Neural cell (in vitro differentiated cells): ENCODE data around the gene RAB41. TPM values are rescaled to one million over a fixed set of nuclear protein-coding genes. Genes with fewer than 3 reads are reported as not detected.

ENCODE experiments used
- H2AFZ ChIP-seq: fragments of 200-600, 300-800 bp; sonication (generic), shearing (Covaris generic); 2 replicates; pipeline ENCODE4 v1.6.0; 2014; ENCODE audit warnings: low read depth, mild to moderate bottlenecking, antibody characterized with exemption, low read length, moderate library complexity
- H3F3A ChIP-seq: fragments of 200-600 bp; shearing (Covaris generic); 2 replicates; pipeline ENCODE4 v1.6.1; 2016; ENCODE audit warnings: mild to moderate bottlenecking, moderate library complexity, mixed read lengths, antibody characterized with exemption, low read length; ENCODE audit not compliant: insufficient read depth, poor library complexity, severe bottlenecking
- H3K27ac ChIP-seq: fragments of 200-600, 300-800 bp; sonication (generic), shearing (Covaris generic); 2 replicates; pipeline ENCODE4 v1.5.1; 2014; ENCODE audit warnings: mild to moderate bottlenecking, low read length, moderate library complexity
- H3K27me3 ChIP-seq: fragments of 300-800, 200-600 bp; sonication (generic), shearing (Covaris generic); 2 replicates; pipeline ENCODE4 v1.6.0; 2014; ENCODE audit warnings: mild to moderate bottlenecking, low read depth, low read length, moderate library complexity; ENCODE audit not compliant: insufficient read depth
- H3K36me3 ChIP-seq: fragments of 300-800, 200-600 bp; sonication (generic), shearing (Covaris generic); 2 replicates; pipeline ENCODE4 v1.5.1; 2014; ENCODE audit warnings: mild to moderate bottlenecking, antibody characterized with exemption, low read length, moderate library complexity; ENCODE audit not compliant: insufficient read depth
- H3K4me2 ChIP-seq: fragments of 300-800, 200-600 bp; sonication (generic), shearing (Covaris generic); 2 replicates; pipeline ENCODE4 v1.6.0; 2014; ENCODE audit warnings: mild to moderate bottlenecking, low read length
- H3K4me3 ChIP-seq: fragments of 300-800, 200-600 bp; sonication (generic), shearing (Covaris generic); 2 replicates; pipeline ENCODE4 v1.5.1; 2014; ENCODE audit warnings: mild to moderate bottlenecking, low read length, moderate library complexity
- H3K79me2 ChIP-seq: fragments of 200-600 bp; shearing (Covaris generic); replicated peaks from 2 replicates; pipeline ENCODE4 v1.6.0; 2014; ENCODE audit warnings: mild to moderate bottlenecking, low read length, moderate library complexity; ENCODE audit not compliant: insufficient read depth
- H3K9ac ChIP-seq: fragments of 300-800, 200-600 bp; sonication (generic), shearing (Covaris generic); 2 replicates; pipeline ENCODE4 v1.6.1; 2016; ENCODE audit warnings: mild to moderate bottlenecking, low read length, mixed read lengths
- H3K9me2 ChIP-seq: fragments of 200-600 bp; shearing (Covaris generic); 2 replicates; pipeline ENCODE4 v1.6.1; 2016; ENCODE audit warnings: mild to moderate bottlenecking, low read length, mixed read lengths; ENCODE audit not compliant: insufficient read depth
- H3K9me3 ChIP-seq: fragments of 200-600, 300-800 bp; sonication (generic), shearing (Covaris generic); 2 replicates; pipeline ENCODE4 v1.6.1; 2016; ENCODE audit warnings: mild to moderate bottlenecking, mixed run types, low read length, moderate library complexity, mixed read lengths
- H4K20me1 ChIP-seq: fragments of 200-600 bp; shearing (Covaris generic); 2 replicates; pipeline ENCODE4 v1.6.1; 2016; ENCODE audit warnings: mild to moderate bottlenecking, mixed run types; ENCODE audit not compliant: insufficient read depth
- EP300 ChIP-seq: fragments of 450-650 bp; conservative IDR thresholded peaks from 2 replicates; pipeline ENCODE4 v1.6.1; 2014; ENCODE audit warnings: antibody characterized with exemption, mild to moderate bottlenecking, moderate library complexity; ENCODE audit not compliant: poor library complexity, severe bottlenecking
- EZH2 ChIP-seq: fragments of 200-600, 300-800 bp; shearing (Covaris generic), sonication (generic); IDR thresholded peaks from 2 replicates; pipeline ENCODE4 v1.6.1; 2014; ENCODE audit warnings: antibody characterized with exemption, low read length, borderline replicate concordance, mild to moderate bottlenecking; ENCODE audit not compliant: insufficient read depth, poor library complexity, severe bottlenecking
- MXI1 ChIP-seq: fragments of 450-650 bp; conservative IDR thresholded peaks from 2 replicates; pipeline ENCODE4 v1.6.1; 2014; ENCODE audit warnings: antibody characterized with exemption, mild to moderate bottlenecking; ENCODE audit not compliant: poor library complexity, severe bottlenecking
- POLR2AphosphoS5 ChIP-seq: IDR thresholded peaks from 2 replicates; pipeline ENCODE4 v1.6.1; 2012
- RAD21 ChIP-seq: fragments of 450-650 bp; conservative IDR thresholded peaks from 2 replicates; pipeline ENCODE4 v1.6.1; 2014; ENCODE audit warnings: antibody characterized with exemption, mild to moderate bottlenecking, moderate library complexity
- SMC3 ChIP-seq: fragments of 450-650 bp; conservative IDR thresholded peaks from 2 replicates; pipeline ENCODE4 v1.6.1; 2014; ENCODE audit warnings: antibody characterized with exemption, mild to moderate bottlenecking, moderate library complexity; ENCODE audit not compliant: poor library complexity
- TAF1 ChIP-seq: IDR thresholded peaks from 2 replicates; pipeline ENCODE4 v1.6.1; 2012; ENCODE audit warnings: low read depth
- polyA plus RNA-seq: library from polyadenylated mRNA; depleted of rRNA; stranded (reverse); fragments of >200 nt; gene quantifications from 2 replicates; pipeline ENCODE4 v1.2.3, GENCODE V29; 2014
- TF ChIP-seq, protein P1 (sequence below): IDR thresholded peaks from 2 replicates; pipeline ENCODE4 v1.6.1; 2012; ENCODE audit warnings: borderline replicate concordance
- TF ChIP-seq, protein P2 (sequence below): fragments of 450-650 bp; IDR thresholded peaks from 2 replicates; pipeline ENCODE4 v1.5.1; 2014; ENCODE audit warnings: antibody characterized with exemption, mild to moderate bottlenecking, moderate library complexity; ENCODE audit not compliant: poor library complexity, severe bottlenecking

Gene RAB41
- polyA plus RNA-seq, 1 donor from 2014 or later, result not detected

GRCh38 chrX:70254909-70255308 is 27.1 kb upstream of the RAB41 start:
- H3K9me2 ChIP-seq, result no peaks in the 10 kb centered on the region
- no peaks in the 10 kb centered on the region for H3K79me2 ChIP-seq
- H3K27ac ChIP-seq, result no peak overlapping the region
- H3K36me3 ChIP-seq, result no peaks in the 10 kb centered on the region
- no peak overlapping the region for H3K4me2 ChIP-seq
- H2AFZ ChIP-seq, result no peak overlapping the region
- no peak for TF ChIP-seq EP300
- TF ChIP-seq POLR2AphosphoS5, result no peak
- no peak for TF ChIP-seq MXI1
- no peak for TF ChIP-seq SMC3
- no peak for TF ChIP-seq RAD21
- no peak for TF ChIP-seq EZH2
- no peak for TF ChIP-seq TAF1
- TF ChIP-seq, protein P1, sequence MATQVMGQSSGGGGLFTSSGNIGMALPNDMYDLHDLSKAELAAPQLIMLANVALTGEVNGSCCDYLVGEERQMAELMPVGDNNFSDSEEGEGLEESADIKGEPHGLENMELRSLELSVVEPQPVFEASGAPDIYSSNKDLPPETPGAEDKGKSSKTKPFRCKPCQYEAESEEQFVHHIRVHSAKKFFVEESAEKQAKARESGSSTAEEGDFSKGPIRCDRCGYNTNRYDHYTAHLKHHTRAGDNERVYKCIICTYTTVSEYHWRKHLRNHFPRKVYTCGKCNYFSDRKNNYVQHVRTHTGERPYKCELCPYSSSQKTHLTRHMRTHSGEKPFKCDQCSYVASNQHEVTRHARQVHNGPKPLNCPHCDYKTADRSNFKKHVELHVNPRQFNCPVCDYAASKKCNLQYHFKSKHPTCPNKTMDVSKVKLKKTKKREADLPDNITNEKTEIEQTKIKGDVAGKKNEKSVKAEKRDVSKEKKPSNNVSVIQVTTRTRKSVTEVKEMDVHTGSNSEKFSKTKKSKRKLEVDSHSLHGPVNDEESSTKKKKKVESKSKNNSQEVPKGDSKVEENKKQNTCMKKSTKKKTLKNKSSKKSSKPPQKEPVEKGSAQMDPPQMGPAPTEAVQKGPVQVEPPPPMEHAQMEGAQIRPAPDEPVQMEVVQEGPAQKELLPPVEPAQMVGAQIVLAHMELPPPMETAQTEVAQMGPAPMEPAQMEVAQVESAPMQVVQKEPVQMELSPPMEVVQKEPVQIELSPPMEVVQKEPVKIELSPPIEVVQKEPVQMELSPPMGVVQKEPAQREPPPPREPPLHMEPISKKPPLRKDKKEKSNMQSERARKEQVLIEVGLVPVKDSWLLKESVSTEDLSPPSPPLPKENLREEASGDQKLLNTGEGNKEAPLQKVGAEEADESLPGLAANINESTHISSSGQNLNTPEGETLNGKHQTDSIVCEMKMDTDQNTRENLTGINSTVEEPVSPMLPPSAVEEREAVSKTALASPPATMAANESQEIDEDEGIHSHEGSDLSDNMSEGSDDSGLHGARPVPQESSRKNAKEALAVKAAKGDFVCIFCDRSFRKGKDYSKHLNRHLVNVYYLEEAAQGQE, result no peak
- TF ChIP-seq, protein P2, sequence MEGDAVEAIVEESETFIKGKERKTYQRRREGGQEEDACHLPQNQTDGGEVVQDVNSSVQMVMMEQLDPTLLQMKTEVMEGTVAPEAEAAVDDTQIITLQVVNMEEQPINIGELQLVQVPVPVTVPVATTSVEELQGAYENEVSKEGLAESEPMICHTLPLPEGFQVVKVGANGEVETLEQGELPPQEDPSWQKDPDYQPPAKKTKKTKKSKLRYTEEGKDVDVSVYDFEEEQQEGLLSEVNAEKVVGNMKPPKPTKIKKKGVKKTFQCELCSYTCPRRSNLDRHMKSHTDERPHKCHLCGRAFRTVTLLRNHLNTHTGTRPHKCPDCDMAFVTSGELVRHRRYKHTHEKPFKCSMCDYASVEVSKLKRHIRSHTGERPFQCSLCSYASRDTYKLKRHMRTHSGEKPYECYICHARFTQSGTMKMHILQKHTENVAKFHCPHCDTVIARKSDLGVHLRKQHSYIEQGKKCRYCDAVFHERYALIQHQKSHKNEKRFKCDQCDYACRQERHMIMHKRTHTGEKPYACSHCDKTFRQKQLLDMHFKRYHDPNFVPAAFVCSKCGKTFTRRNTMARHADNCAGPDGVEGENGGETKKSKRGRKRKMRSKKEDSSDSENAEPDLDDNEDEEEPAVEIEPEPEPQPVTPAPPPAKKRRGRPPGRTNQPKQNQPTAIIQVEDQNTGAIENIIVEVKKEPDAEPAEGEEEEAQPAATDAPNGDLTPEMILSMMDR, result no peak
- H3K4me3 ChIP-seq, result no peak overlapping the region
- no peaks in the 10 kb centered on the region for H3F3A ChIP-seq
- no peaks in the 10 kb centered on the region for H3K9me3 ChIP-seq
- H3K9ac ChIP-seq, result no peak overlapping the region
- no peaks in the 10 kb centered on the region for H4K20me1 ChIP-seq
- no peaks in the 10 kb centered on the region for H3K27me3 ChIP-seq

- no peak overlapping the region for H3K4me3 ChIP-seq
- no peaks in the 10 kb centered on the region for H3K9me3 ChIP-seq
- no peak overlapping the region for H3K4me2 ChIP-seq
- TF ChIP-seq RAD21, result no peak
- TF ChIP-seq SMC3, result no peak
- TF ChIP-seq POLR2AphosphoS5, result no peak
- TF ChIP-seq EP300, result no peak
- H3K27ac ChIP-seq, result no peak overlapping the region
- no peaks in the 10 kb centered on the region for H3K36me3 ChIP-seq
- H4K20me1 ChIP-seq, result no peaks in the 10 kb centered on the region
- no peaks in the 10 kb centered on the region for H3K27me3 ChIP-seq
- no peaks in the 10 kb centered on the region for H3F3A ChIP-seq
- H2AFZ ChIP-seq, result no peak overlapping the region
- H3K9me2 ChIP-seq, result no peaks in the 10 kb centered on the region
- H3K9ac ChIP-seq, result no peak overlapping the region
- no peaks in the 10 kb centered on the region for H3K79me2 ChIP-seq
Measured at GRCh38 chrX:70255452-70255851, 26.5 kb upstream of the RAB41 start.
